Measurements from ENCODE around the gene NLGN3.
"Not testable (repeated sequence)": the region's sequence is repeated elsewhere in the genome, so short reads cannot be mapped to it uniquely, and the experiment has no call there.

The NLGN3 gene

GRCh38 chrX:71173440-71173839, 28.8 kb downstream of the NLGN3 start:
- no peak overlapping the region for H3K27ac ChIP-seq (ENCODE audit: low read depth, low read length)
- no CpG with 5 or more reads among the region's 2 CpGs for WGBS (ENCODE audit: extremely low coverage, insufficient coverage, low lambda C conversion rate)
- H3K18ac ChIP-seq (ENCODE audit: low read length) = no peak overlapping the region
- H3K4me1 ChIP-seq (ENCODE audit: control insufficient read depth, low read depth, low read length) = no peaks in the 10 kb centered on the region
- no peak overlapping the region for H2BK5ac ChIP-seq (ENCODE audit: low read length)
- H4K5ac ChIP-seq (ENCODE audit: low read length) = no peak overlapping the region
- no peak overlapping the region for H2BK15ac ChIP-seq (replicated peaks; ENCODE audit: low read depth)
- DNase-seq = no peak
- no peak overlapping the region for H3K56ac ChIP-seq (ENCODE audit: low read length)
- H3K79me2 ChIP-seq (ENCODE audit: control insufficient read depth, insufficient read depth, low read length) = no peaks in the 10 kb centered on the region
- H3K4me2 ChIP-seq (ENCODE audit: low read length) = no peak overlapping the region
- no peak overlapping the region for H3K4ac ChIP-seq (ENCODE audit: low read depth, low read length)
- no peaks in the 10 kb centered on the region for H3K79me1 ChIP-seq (ENCODE audit: low read length)
- no peak overlapping the region for H2BK120ac ChIP-seq (ENCODE audit: low read depth, low read length)
- no peak overlapping the region for H2AK5ac ChIP-seq (ENCODE audit: low read length)
- H3K9ac ChIP-seq (ENCODE audit: low read length) = no peak overlapping the region
- H3K27me3 ChIP-seq (ENCODE audit: insufficient read depth, low read length, poor library complexity) = no peaks in the 10 kb centered on the region
- H3K36me3 ChIP-seq (ENCODE audit: control insufficient read depth, insufficient read depth, low read length) = no peaks in the 10 kb centered on the region
- no peak overlapping the region for H3K4me3 ChIP-seq (ENCODE audit: low read length)
- H4K8ac ChIP-seq (ENCODE audit: low read depth, low read length) = no peak overlapping the region
- no peak overlapping the region for H3K23ac ChIP-seq (ENCODE audit: low read length)

GRCh38 chrX:71174795-71175194, 30.2 kb downstream of the NLGN3 start:
- no peak for DNase-seq
- no CpG with 5 or more reads among the region's 1 CpG for WGBS (ENCODE audit: extremely low coverage, insufficient coverage, low lambda C conversion rate)
- no peak overlapping the region for H3K27ac ChIP-seq (ENCODE audit: low read depth, low read length)

DNA sequence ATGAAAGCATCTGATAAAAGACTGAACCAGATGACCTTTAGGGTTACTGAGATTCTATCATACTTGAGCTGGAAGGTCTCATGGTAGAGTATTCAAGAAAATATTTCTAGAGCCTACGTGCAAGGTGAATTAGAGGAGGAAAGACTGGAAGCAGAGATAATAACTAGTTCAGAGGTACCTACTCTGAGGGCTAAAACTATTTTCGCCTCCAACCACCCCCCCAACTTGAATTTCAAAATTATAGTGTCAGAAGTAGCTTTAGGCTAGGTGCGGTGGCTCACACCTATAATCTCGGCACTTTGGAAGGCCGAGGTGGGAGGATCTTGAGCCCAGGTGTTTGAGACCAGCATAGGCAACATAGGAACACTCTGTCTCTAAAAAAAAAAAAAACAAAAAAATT, 30.9 kb downstream of the NLGN3 start:
- no peaks in the 10 kb centered on the region for H3K79me2 ChIP-seq (ENCODE audit: control insufficient read depth, insufficient read depth, low read length)
- H3K27ac ChIP-seq (ENCODE audit: low read depth, low read length) = no peak overlapping the region
- H3K27me3 ChIP-seq (ENCODE audit: insufficient read depth, low read length, poor library complexity) = no peaks in the 10 kb centered on the region
- H4K5ac ChIP-seq (ENCODE audit: low read length) = no peak overlapping the region
- H3K4me2 ChIP-seq (ENCODE audit: low read length) = no peak overlapping the region
- no peak overlapping the region for H4K8ac ChIP-seq (ENCODE audit: low read depth, low read length)
- no peak overlapping the region for H2BK15ac ChIP-seq (replicated peaks; ENCODE audit: low read depth)
- H3K9ac ChIP-seq (ENCODE audit: low read length) = no peak overlapping the region
- H2BK120ac ChIP-seq (ENCODE audit: low read depth, low read length) = no peak overlapping the region
- WGBS (ENCODE audit: extremely low coverage, insufficient coverage, low lambda C conversion rate) = no CpG with 5 or more reads among the region's 5 CpGs
- H3K4me3 ChIP-seq (ENCODE audit: low read length) = no peak overlapping the region
- H3K23ac ChIP-seq (ENCODE audit: low read length) = no peak overlapping the region
- no peak overlapping the region for H2BK5ac ChIP-seq (ENCODE audit: low read length)
- H3K4me1 ChIP-seq (ENCODE audit: control insufficient read depth, low read depth, low read length) = no peaks in the 10 kb centered on the region
- DNase-seq = no peak
- no peaks in the 10 kb centered on the region for H3K36me3 ChIP-seq (ENCODE audit: control insufficient read depth, insufficient read depth, low read length)
- H3K79me1 ChIP-seq (ENCODE audit: low read length) = no peaks in the 10 kb centered on the region
- no peak overlapping the region for H3K56ac ChIP-seq (ENCODE audit: low read length)
- no peak overlapping the region for H3K18ac ChIP-seq (ENCODE audit: low read length)
- no peak overlapping the region for H2AK5ac ChIP-seq (ENCODE audit: low read length)
- no peak overlapping the region for H3K4ac ChIP-seq (ENCODE audit: low read depth, low read length)

More at GRCh38 chrX:71174795-71175194, 30.2 kb downstream of the NLGN3 start:
- H3K4me2 ChIP-seq (ENCODE audit: low read length) = no peak overlapping the region
- no peak overlapping the region for H3K4me3 ChIP-seq (ENCODE audit: low read length)
- H3K56ac ChIP-seq (ENCODE audit: low read length) = no peak overlapping the region
- no peaks in the 10 kb centered on the region for H3K79me1 ChIP-seq (ENCODE audit: low read length)
- no peak overlapping the region for H3K18ac ChIP-seq (ENCODE audit: low read length)
- no peak overlapping the region for H3K9ac ChIP-seq (ENCODE audit: low read length)
- no peak overlapping the region for H2BK5ac ChIP-seq (ENCODE audit: low read length)
- no peak overlapping the region for H2AK5ac ChIP-seq (ENCODE audit: low read length)
- no peaks in the 10 kb centered on the region for H3K79me2 ChIP-seq (ENCODE audit: control insufficient read depth, insufficient read depth, low read length)
- H2BK120ac ChIP-seq (ENCODE audit: low read depth, low read length) = no peak overlapping the region
- H4K8ac ChIP-seq (ENCODE audit: low read depth, low read length) = no peak overlapping the region
- H3K4ac ChIP-seq (ENCODE audit: low read depth, low read length) = no peak overlapping the region
- no peak overlapping the region for H4K5ac ChIP-seq (ENCODE audit: low read length)
- H3K4me1 ChIP-seq (ENCODE audit: control insufficient read depth, low read depth, low read length) = no peaks in the 10 kb centered on the region
- H3K27me3 ChIP-seq (ENCODE audit: insufficient read depth, low read length, poor library complexity) = no peaks in the 10 kb centered on the region
- no peak overlapping the region for H3K23ac ChIP-seq (ENCODE audit: low read length)
- no peak overlapping the region for H2BK15ac ChIP-seq (replicated peaks; ENCODE audit: low read depth)
- no peaks in the 10 kb centered on the region for H3K36me3 ChIP-seq (ENCODE audit: control insufficient read depth, insufficient read depth, low read length)

DNA sequence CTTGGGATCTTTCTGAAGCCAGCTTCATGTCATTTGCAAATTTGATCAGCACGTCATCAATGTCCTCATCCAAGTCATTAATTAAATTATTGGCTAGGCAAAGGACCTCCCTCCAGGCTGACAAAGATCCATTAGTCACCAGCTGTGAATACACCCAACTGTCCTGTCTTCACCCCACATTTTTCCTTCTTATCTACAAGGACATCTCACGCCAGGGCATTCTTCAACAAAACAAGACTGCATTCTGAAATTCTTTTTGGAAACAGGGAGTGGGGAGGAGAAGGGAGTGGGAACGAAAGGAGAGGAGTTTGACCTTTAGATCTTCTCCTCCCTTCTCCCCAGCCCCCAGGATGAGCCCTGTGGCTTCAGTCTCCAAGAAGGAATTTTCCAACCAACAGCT, 32.7 kb downstream of the NLGN3 start:
- no CpG with 5 or more reads among the region's 3 CpGs for WGBS (ENCODE audit: extremely low coverage, insufficient coverage, low lambda C conversion rate)
- no peak overlapping the region for H2AK5ac ChIP-seq (ENCODE audit: low read length)

DNA sequence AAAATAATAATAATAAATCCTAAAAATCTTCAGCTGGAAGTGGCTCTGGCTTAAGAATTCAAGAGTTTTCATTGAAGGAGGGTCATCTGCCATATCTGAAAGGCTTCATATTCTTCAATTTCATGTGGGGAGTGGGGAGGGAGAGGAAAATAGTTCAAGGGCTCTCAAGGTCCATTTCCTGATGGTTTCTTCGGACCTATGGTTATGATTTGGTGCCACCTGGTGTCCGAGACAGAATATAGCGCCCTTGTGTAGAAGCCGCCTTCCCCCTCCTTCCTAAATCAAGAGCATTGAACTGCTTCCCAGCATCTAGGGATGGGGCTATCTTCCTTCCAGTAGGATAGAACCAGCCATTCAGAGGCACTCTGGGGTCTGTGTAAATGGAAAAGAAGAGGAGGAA, 34.3 kb downstream of the NLGN3 start:
- no peak overlapping the region for H2BK15ac ChIP-seq (replicated peaks; ENCODE audit: low read depth)
- H3K4me3 ChIP-seq (ENCODE audit: low read length) = no peak overlapping the region
- no peak overlapping the region for H3K27ac ChIP-seq (ENCODE audit: low read depth, low read length)
- no peak overlapping the region for H2AK5ac ChIP-seq (ENCODE audit: low read length)
- H3K79me1 ChIP-seq (ENCODE audit: low read length) = no peaks in the 10 kb centered on the region
- H3K36me3 ChIP-seq (ENCODE audit: control insufficient read depth, insufficient read depth, low read length) = no peaks in the 10 kb centered on the region
- no peak overlapping the region for H3K4me2 ChIP-seq (ENCODE audit: low read length)
- peak; percentile 81 for DNase-seq
- WGBS (ENCODE audit: extremely low coverage, insufficient coverage, low lambda C conversion rate) = no CpG with 5 or more reads among the region's 4 CpGs
- H3K79me2 ChIP-seq (ENCODE audit: control insufficient read depth, insufficient read depth, low read length) = no peaks in the 10 kb centered on the region
- peaks cover 4% of the 10 kb centered on the region for H3K4me1 ChIP-seq (ENCODE audit: control insufficient read depth, low read depth, low read length)
- no peaks in the 10 kb centered on the region for H3K27me3 ChIP-seq (ENCODE audit: insufficient read depth, low read length, poor library complexity)
- no peak overlapping the region for H3K56ac ChIP-seq (ENCODE audit: low read length)
- H2BK5ac ChIP-seq (ENCODE audit: low read length) = no peak overlapping the region
- H4K8ac ChIP-seq (ENCODE audit: low read depth, low read length) = no peak overlapping the region
- no peak overlapping the region for H3K18ac ChIP-seq (ENCODE audit: low read length)
- H3K9ac ChIP-seq (ENCODE audit: low read length) = no peak overlapping the region
- no peak overlapping the region for H4K5ac ChIP-seq (ENCODE audit: low read length)
- no peak overlapping the region for H3K4ac ChIP-seq (ENCODE audit: low read depth, low read length)
- H3K23ac ChIP-seq (ENCODE audit: low read length) = no peak overlapping the region
- H2BK120ac ChIP-seq (ENCODE audit: low read depth, low read length) = no peak overlapping the region

More for the DNA sequence above, 32.7 kb downstream of the NLGN3 start:
- no peak overlapping the region for H3K27ac ChIP-seq (ENCODE audit: low read depth, low read length)
- no peaks in the 10 kb centered on the region for H3K79me1 ChIP-seq (ENCODE audit: low read length)
- no peak overlapping the region for H2BK5ac ChIP-seq (ENCODE audit: low read length)
- no peaks in the 10 kb centered on the region for H3K4me1 ChIP-seq (ENCODE audit: control insufficient read depth, low read depth, low read length)
- H2BK120ac ChIP-seq (ENCODE audit: low read depth, low read length) = no peak overlapping the region
- no peak overlapping the region for H3K9ac ChIP-seq (ENCODE audit: low read length)
- H3K79me2 ChIP-seq (ENCODE audit: control insufficient read depth, insufficient read depth, low read length) = no peaks in the 10 kb centered on the region
- H4K5ac ChIP-seq (ENCODE audit: low read length) = no peak overlapping the region
- no peak overlapping the region for H3K23ac ChIP-seq (ENCODE audit: low read length)
- H3K18ac ChIP-seq (ENCODE audit: low read length) = no peak overlapping the region
- H2BK15ac ChIP-seq (replicated peaks; ENCODE audit: low read depth) = no peak overlapping the region
- no peak overlapping the region for H4K8ac ChIP-seq (ENCODE audit: low read depth, low read length)
- H3K4ac ChIP-seq (ENCODE audit: low read depth, low read length) = no peak overlapping the region
- no peak overlapping the region for H3K4me3 ChIP-seq (ENCODE audit: low read length)
- no peaks in the 10 kb centered on the region for H3K36me3 ChIP-seq (ENCODE audit: control insufficient read depth, insufficient read depth, low read length)
- peak overlapping the region; percentile 15 for H3K56ac ChIP-seq (ENCODE audit: low read length)
- DNase-seq = no peak
- H3K27me3 ChIP-seq (ENCODE audit: insufficient read depth, low read length, poor library complexity) = no peaks in the 10 kb centered on the region
- no peak overlapping the region for H3K4me2 ChIP-seq (ENCODE audit: low read length)

DNA sequence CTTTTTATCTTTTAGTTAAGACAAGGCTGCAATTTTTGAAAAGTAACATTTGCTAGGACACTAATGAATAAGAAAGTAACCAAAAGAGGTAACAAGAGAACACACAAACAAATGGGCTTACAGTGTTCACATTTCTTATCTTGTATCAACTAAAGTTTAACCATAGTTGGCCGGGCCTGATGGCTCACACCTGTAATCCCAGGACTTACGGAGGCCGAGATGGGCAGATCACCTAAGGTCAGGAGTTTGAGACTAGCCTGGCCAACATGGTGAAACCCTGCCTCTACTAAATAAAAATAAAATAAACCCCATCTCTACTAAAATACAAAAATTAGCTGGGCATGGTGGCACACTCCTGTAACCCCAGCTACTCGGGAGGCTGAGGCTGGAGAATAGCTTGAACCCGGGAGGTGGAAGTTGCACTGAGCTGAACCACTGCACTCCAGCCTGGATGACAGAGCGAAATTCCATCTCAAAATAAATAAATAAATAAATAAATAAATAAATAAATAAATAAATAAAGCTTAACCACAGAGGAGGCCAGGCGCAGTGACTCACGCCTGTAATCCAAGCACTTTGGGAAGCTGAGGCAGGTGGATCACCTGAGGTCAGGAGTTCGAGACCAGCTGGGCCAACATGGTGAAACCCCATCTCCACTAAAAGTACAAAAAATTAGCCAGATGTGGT, 36.1 kb downstream of the NLGN3 start:
- WGBS (ENCODE audit: extremely low coverage, insufficient coverage, low lambda C conversion rate) = no CpG with 5 or more reads among the region's 9 CpGs
- H3K27ac ChIP-seq (ENCODE audit: low read depth, low read length) = not testable (repeated sequence)

More for the DNA sequence above, 36.1 kb downstream of the NLGN3 start:
- not testable (repeated sequence) for H2AK5ac ChIP-seq (ENCODE audit: low read length); H3K23ac ChIP-seq (ENCODE audit: low read length); H4K5ac ChIP-seq (ENCODE audit: low read length); H3K79me1 ChIP-seq (ENCODE audit: low read length); DNase-seq; H3K9ac ChIP-seq (ENCODE audit: low read length); H3K36me3 ChIP-seq (ENCODE audit: control insufficient read depth, insufficient read depth, low read length); H2BK15ac ChIP-seq (replicated peaks; ENCODE audit: low read depth); H3K56ac ChIP-seq (ENCODE audit: low read length); H4K8ac ChIP-seq (ENCODE audit: low read depth, low read length); H2BK120ac ChIP-seq (ENCODE audit: low read depth, low read length); H3K4me2 ChIP-seq (ENCODE audit: low read length); H3K4me3 ChIP-seq (ENCODE audit: low read length); H3K79me2 ChIP-seq (ENCODE audit: control insufficient read depth, insufficient read depth, low read length); H3K18ac ChIP-seq (ENCODE audit: low read length); H2BK5ac ChIP-seq (ENCODE audit: low read length); H3K27me3 ChIP-seq (ENCODE audit: insufficient read depth, low read length, poor library complexity); H3K4me1 ChIP-seq (ENCODE audit: control insufficient read depth, low read depth, low read length)
- H3K4ac ChIP-seq (ENCODE audit: low read depth, low read length) = peak overlapping the region; percentile 31
